ENCODE results near the gene IP6K1. TPM values are rescaled to one million over a fixed set of nuclear protein-coding genes. Genes with fewer than 3 reads are reported as not detected.

IP6K1 gene
- total RNA-seq, 1 experiment from 2014 or later: 30.3 TPM

- H3K36me3 ChIP-seq: no peaks in the 10 kb centered on the region
Measured at GRCh38 chr3:49802719-49803464, 16.6 kb upstream of the IP6K1 start, which contains the start of gene INKA1. INKA1 (plus strand) TSS chr3:49803261; CDS start chr3:49803393, 132 bp downstream.

GRCh38 chr3:49801160-49801559 is 14.8 kb upstream of the IP6K1 start:
- H3K27ac ChIP-seq: no peak overlapping the region
- peaks cover 14% of the 10 kb centered on the region for H3K4me1 ChIP-seq
- no peaks in the 10 kb centered on the region for H3K27me3 ChIP-seq
- no peaks in the 10 kb centered on the region for H3K36me3 ChIP-seq
- H3K9me3 ChIP-seq (replicated peaks): no peaks in the 10 kb centered on the region
- no peak for DNase-seq
- H3K4me3 ChIP-seq: no peak overlapping the region

More at GRCh38 chr3:49802719-49803464, 16.6 kb upstream of the IP6K1 start, which contains the start of gene INKA1:
- Histone ChIP-seq H3K27ac (no peak within 1 kb of the TSS), H3K9me3 (replicated peaks) (no peaks in the 10 kb centered on the region), H3K27me3 (no peaks in the 10 kb centered on the region), H3K4me1 (peaks cover 18% of the 10 kb centered on the region), H3K4me3 (peak within 1 kb of the TSS; percentile 79)
- DNase-seq: peak; percentile 82 to 88

GRCh38 chr3:49799761-49800160 is 13.4 kb upstream of the IP6K1 start, which contains the start of gene CDHR4:
CDHR4 (minus strand) TSS chr3:49799873; CDS start chr3:49799812, 61 bp downstream.
- no peak for DNase-seq
- no peaks in the 10 kb centered on the region for H3K9me3 ChIP-seq (replicated peaks)
- no peaks in the 10 kb centered on the region for H3K36me3 ChIP-seq
- no peak within 1 kb of the TSS for H3K27ac ChIP-seq
- no peaks in the 10 kb centered on the region for H3K27me3 ChIP-seq
- 0 out of 2 replicates have a peak, but pooled peaks cover 4% of the 10 kb centered on the region for H3K4me1 ChIP-seq
- no peak within 1 kb of the TSS for H3K4me3 ChIP-seq

GRCh38 chr3:49799105-49799504 is 12.8 kb upstream of the IP6K1 start:
- Histone ChIP-seq H3K27me3 (no peaks in the 10 kb centered on the region), H3K9me3 (replicated peaks) (no peaks in the 10 kb centered on the region), H3K27ac (no peak overlapping the region), H3K4me3 (no peak overlapping the region), H3K4me1 (0 out of 2 replicates have a peak, but pooled peaks cover 4% of the 10 kb centered on the region), H3K36me3 (no peaks in the 10 kb centered on the region)
- no peak for DNase-seq

- Histone ChIP-seq H3K4me1 (no peaks in the 10 kb centered on the region), H3K27me3 (no peaks in the 10 kb centered on the region), H3K4me3 (no peak overlapping the region), H3K9me3 (replicated peaks) (no peaks in the 10 kb centered on the region), H3K36me3 (no peaks in the 10 kb centered on the region), H3K27ac (no peak overlapping the region)
- DNase-seq: no peak
Measured at GRCh38 chr3:49794926-49795905, 8.9 kb upstream of the IP6K1 start.

- Histone ChIP-seq H3K36me3 (no peaks in the 10 kb centered on the region), H3K9me3 (replicated peaks) (no peaks in the 10 kb centered on the region), H3K27me3 (no peaks in the 10 kb centered on the region), H3K27ac (no peak overlapping the region), H3K4me1 (no peaks in the 10 kb centered on the region), H3K4me3 (no peak overlapping the region)
- DNase-seq: no peak
Measured at GRCh38 chr3:49794431-49794830, 8.1 kb upstream of the IP6K1 start.

GRCh38 chr3:49793486-49794085 is 7.2 kb upstream of the IP6K1 start:
- DNase-seq: no peak
- Histone ChIP-seq H3K27ac (no peak overlapping the region), H3K4me1 (no peaks in the 10 kb centered on the region), H3K36me3 (no peaks in the 10 kb centered on the region), H3K4me3 (no peak overlapping the region), H3K9me3 (replicated peaks) (no peaks in the 10 kb centered on the region), H3K27me3 (no peaks in the 10 kb centered on the region)

GRCh38 chr3:49792371-49793150 is 6.2 kb upstream of the IP6K1 start:
- H3K9me3 ChIP-seq (replicated peaks): no peaks in the 10 kb centered on the region
- H3K4me1 ChIP-seq: no peaks in the 10 kb centered on the region
- no peak for DNase-seq
- no peak overlapping the region for H3K4me3 ChIP-seq
- H3K36me3 ChIP-seq: no peaks in the 10 kb centered on the region
- H3K27ac ChIP-seq: no peak overlapping the region
- no peaks in the 10 kb centered on the region for H3K27me3 ChIP-seq

- no peak for DNase-seq
Measured at GRCh38 chr3:49791571-49791970, 5.2 kb upstream of the IP6K1 start.

GRCh38 chr3:49790626-49791411 is 4.5 kb upstream of the IP6K1 start:
- no peak for DNase-seq
- Histone ChIP-seq H3K4me3 (no peak overlapping the region), H3K27ac (no peak overlapping the region), H3K36me3 (no peaks in the 10 kb centered on the region), H3K27me3 (no peaks in the 10 kb centered on the region), H3K4me1 (no peaks in the 10 kb centered on the region), H3K9me3 (replicated peaks) (no peaks in the 10 kb centered on the region)

More at GRCh38 chr3:49791571-49791970, 5.2 kb upstream of the IP6K1 start:
- H3K27me3 ChIP-seq: no peaks in the 10 kb centered on the region
- no peak overlapping the region for H3K4me3 ChIP-seq
- no peaks in the 10 kb centered on the region for H3K9me3 ChIP-seq (replicated peaks)
- H3K36me3 ChIP-seq: no peaks in the 10 kb centered on the region
- no peak overlapping the region for H3K27ac ChIP-seq
- no peaks in the 10 kb centered on the region for H3K4me1 ChIP-seq

GRCh38 chr3:49788056-49788455 is 1.7 kb upstream of the IP6K1 start:
- no peak overlapping the region for H3K27ac ChIP-seq
- DNase-seq: no peak

GRCh38 chr3:49787536-49787935 is 1.2 kb upstream of the IP6K1 start:
- Histone ChIP-seq H3K36me3 (peaks cover 4% of the 10 kb centered on the region), H3K9me3 (replicated peaks) (no peaks in the 10 kb centered on the region), H3K4me3 (no peak overlapping the region), H3K27ac (no peak overlapping the region), H3K4me1 (0 out of 2 replicates have a peak, but pooled peaks cover 2% of the 10 kb centered on the region), H3K27me3 (no peaks in the 10 kb centered on the region)
- DNase-seq: no peak

More at GRCh38 chr3:49788056-49788455, 1.7 kb upstream of the IP6K1 start:
- 0 out of 2 replicates have a peak, but pooled peaks cover 2% of the 10 kb centered on the region for H3K4me1 ChIP-seq
- no peaks in the 10 kb centered on the region for H3K27me3 ChIP-seq
- H3K9me3 ChIP-seq (replicated peaks): no peaks in the 10 kb centered on the region
- H3K36me3 ChIP-seq: peaks cover 4% of the 10 kb centered on the region
- no peak overlapping the region for H3K4me3 ChIP-seq

GRCh38 chr3:49787182-49787464 is 781 bp upstream of the IP6K1 start:
- H3K27ac ChIP-seq: peak overlapping the region; percentile 53; the same call in 1 of the 2 replicates
- H3K9me3 ChIP-seq (replicated peaks): no peaks in the 10 kb centered on the region
- peaks cover 4% of the 10 kb centered on the region for H3K36me3 ChIP-seq
- 0 out of 2 replicates have a peak, but pooled peaks cover 2% of the 10 kb centered on the region for H3K4me1 ChIP-seq
- H3K4me3 ChIP-seq: peak overlapping the region; percentile 96
- no peak for DNase-seq
- no peaks in the 10 kb centered on the region for H3K27me3 ChIP-seq

Data from SJCRH30 (cell line).